Lower leg skin (tissue), 3 donors: ENCODE data around the gene RPL38.

Experiments
- POLR2A ChIP-seq, 2 donors: fragments of 450-650 bp; IDR thresholded peaks; one replicate each; pipeline ENCODE4 v1.6.1; 2016 to 2017; ENCODE audit warnings: antibody characterized with exemption in 2 of 2, mild to moderate bottlenecking in 1 of 2, moderate library complexity in 1 of 2
- TF ChIP-seq, protein P1 (sequence below), 3 donors: fragments of 450-650 bp; IDR thresholded peaks; one replicate each; pipeline ENCODE4 v1.5.1; 2016; ENCODE audit warnings: antibody characterized with exemption in 3 of 3, mild to moderate bottlenecking in 3 of 3, moderate library complexity in 2 of 3

DNA sequence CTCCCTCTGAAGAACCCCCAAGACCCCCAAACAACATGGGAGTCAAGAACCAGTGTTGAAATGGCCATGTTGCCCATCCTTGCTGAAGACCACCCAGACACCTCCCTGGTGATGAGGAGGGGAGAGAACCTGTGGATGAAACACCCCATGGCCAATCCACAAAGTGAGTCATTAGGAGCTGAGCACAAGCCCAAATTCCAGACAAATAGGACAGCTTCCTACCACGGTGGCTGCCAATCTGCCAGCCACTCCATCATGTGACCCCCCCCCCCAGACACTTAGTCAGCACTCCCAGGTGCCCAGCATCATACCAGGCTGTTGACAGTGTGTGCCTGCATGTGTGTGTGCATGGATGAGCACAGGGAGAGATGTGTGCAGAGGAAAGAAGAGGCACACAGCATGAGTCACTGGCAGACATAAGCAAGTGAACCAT lies 26.4 kb upstream of the RPL38 start:
- TF ChIP-seq, protein P1, sequence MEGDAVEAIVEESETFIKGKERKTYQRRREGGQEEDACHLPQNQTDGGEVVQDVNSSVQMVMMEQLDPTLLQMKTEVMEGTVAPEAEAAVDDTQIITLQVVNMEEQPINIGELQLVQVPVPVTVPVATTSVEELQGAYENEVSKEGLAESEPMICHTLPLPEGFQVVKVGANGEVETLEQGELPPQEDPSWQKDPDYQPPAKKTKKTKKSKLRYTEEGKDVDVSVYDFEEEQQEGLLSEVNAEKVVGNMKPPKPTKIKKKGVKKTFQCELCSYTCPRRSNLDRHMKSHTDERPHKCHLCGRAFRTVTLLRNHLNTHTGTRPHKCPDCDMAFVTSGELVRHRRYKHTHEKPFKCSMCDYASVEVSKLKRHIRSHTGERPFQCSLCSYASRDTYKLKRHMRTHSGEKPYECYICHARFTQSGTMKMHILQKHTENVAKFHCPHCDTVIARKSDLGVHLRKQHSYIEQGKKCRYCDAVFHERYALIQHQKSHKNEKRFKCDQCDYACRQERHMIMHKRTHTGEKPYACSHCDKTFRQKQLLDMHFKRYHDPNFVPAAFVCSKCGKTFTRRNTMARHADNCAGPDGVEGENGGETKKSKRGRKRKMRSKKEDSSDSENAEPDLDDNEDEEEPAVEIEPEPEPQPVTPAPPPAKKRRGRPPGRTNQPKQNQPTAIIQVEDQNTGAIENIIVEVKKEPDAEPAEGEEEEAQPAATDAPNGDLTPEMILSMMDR (IDR thresholded peaks at IDR 0.05): no peak
- TF ChIP-seq POLR2A (IDR thresholded peaks at IDR 0.05): no peak
